ENCODE results near the gene THRB.

THRB gene

DNA sequence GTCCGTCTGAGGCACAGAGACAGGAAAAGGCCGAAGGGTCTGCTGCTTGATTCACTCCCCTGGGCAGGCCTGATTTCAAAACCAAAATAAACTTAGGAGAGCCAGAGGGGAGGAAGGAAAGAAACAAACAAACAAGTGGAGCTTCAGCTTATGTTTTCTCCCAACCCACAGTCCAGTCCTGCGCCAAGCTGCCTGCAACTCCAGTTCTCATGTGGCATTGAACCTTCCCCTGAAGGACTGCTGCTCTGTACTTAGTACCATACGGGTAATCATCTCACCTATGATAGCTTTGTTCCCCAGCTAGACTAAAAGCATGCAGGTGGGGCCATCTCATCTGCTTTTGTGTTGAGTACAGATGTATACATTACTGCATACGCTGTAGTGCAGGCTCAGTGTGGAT lies 236.4 kb downstream of the THRB start:
- no peak for TF ChIP-seq CTCF (IDR thresholded peaks at IDR 0.05; ENCODE audit: low read depth, low read length)
- TF ChIP-seq, protein P1, sequence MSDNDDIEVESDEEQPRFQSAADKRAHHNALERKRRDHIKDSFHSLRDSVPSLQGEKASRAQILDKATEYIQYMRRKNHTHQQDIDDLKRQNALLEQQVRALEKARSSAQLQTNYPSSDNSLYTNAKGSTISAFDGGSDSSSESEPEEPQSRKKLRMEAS (IDR thresholded peaks at IDR 0.05; ENCODE audit: low read depth, low read length): no peak
- no peak for TF ChIP-seq POLR2A (IDR thresholded peaks at IDR 0.05; ENCODE audit: extremely low read depth, insufficient read length)
- TF ChIP-seq MYC (IDR thresholded peaks at IDR 0.05; ENCODE audit: low read depth, low read length): no peak
- H3K4me3 ChIP-seq (ENCODE audit: low read depth, low read length): no peak overlapping the region
- no peak for DNase-seq (ENCODE audit: low read depth)

GRCh38 chr3:24255414-24255813 lies 239.2 kb downstream of the THRB start:
- H3K4me3 ChIP-seq (ENCODE audit: low read depth, low read length): no peak overlapping the region

GRCh38 chr3:24254649-24255048 lies 240.0 kb downstream of the THRB start:
- no peak for DNase-seq (ENCODE audit: low read depth)
- TF ChIP-seq CTCF (IDR thresholded peaks at IDR 0.05; ENCODE audit: low read depth, low read length) (no peak), POLR2A (IDR thresholded peaks at IDR 0.05; ENCODE audit: extremely low read depth, insufficient read length) (no peak), MYC (IDR thresholded peaks at IDR 0.05; ENCODE audit: low read depth, low read length) (no peak)
- TF ChIP-seq, protein P1 (IDR thresholded peaks at IDR 0.05; ENCODE audit: low read depth, low read length): no peak
- H3K4me3 ChIP-seq (ENCODE audit: low read depth, low read length): no peak overlapping the region

More at GRCh38 chr3:24255414-24255813, 239.2 kb downstream of the THRB start:
- TF ChIP-seq CTCF (IDR thresholded peaks at IDR 0.05; ENCODE audit: low read depth, low read length) (no peak), POLR2A (IDR thresholded peaks at IDR 0.05; ENCODE audit: extremely low read depth, insufficient read length) (no peak), MYC (IDR thresholded peaks at IDR 0.05; ENCODE audit: low read depth, low read length) (no peak)
- TF ChIP-seq, protein P1 (IDR thresholded peaks at IDR 0.05; ENCODE audit: low read depth, low read length): no peak
- no peak for DNase-seq (ENCODE audit: low read depth)

GRCh38 chr3:24253336-24253735 lies 241.3 kb downstream of the THRB start:
- no peak for TF ChIP-seq POLR2A (IDR thresholded peaks at IDR 0.05; ENCODE audit: extremely low read depth, insufficient read length)
- TF ChIP-seq MYC (IDR thresholded peaks at IDR 0.05; ENCODE audit: low read depth, low read length): no peak
- TF ChIP-seq, protein P1 (IDR thresholded peaks at IDR 0.05; ENCODE audit: low read depth, low read length): no peak
- TF ChIP-seq CTCF (IDR thresholded peaks at IDR 0.05; ENCODE audit: low read depth, low read length): no peak
- H3K4me3 ChIP-seq (ENCODE audit: low read depth, low read length): no peak overlapping the region
- DNase-seq (ENCODE audit: low read depth): no peak

GRCh38 chr3:24249523-24249922 lies 245.1 kb downstream of the THRB start:
- no peak overlapping the region for H3K4me3 ChIP-seq (ENCODE audit: low read depth, low read length)

GRCh38 chr3:24245056-24245455 lies 249.6 kb downstream of the THRB start:
- DNase-seq (ENCODE audit: low read depth): no peak
- TF ChIP-seq CTCF (IDR thresholded peaks at IDR 0.05; ENCODE audit: low read depth, low read length): no peak
- no peak for TF ChIP-seq POLR2A (IDR thresholded peaks at IDR 0.05; ENCODE audit: extremely low read depth, insufficient read length)
- TF ChIP-seq MYC (IDR thresholded peaks at IDR 0.05; ENCODE audit: low read depth, low read length): no peak
- TF ChIP-seq, protein P1 (IDR thresholded peaks at IDR 0.05; ENCODE audit: low read depth, low read length): no peak
- H3K4me3 ChIP-seq (ENCODE audit: low read depth, low read length): no peak overlapping the region

More at GRCh38 chr3:24249523-24249922, 245.1 kb downstream of the THRB start:
- TF ChIP-seq POLR2A (IDR thresholded peaks at IDR 0.05; ENCODE audit: extremely low read depth, insufficient read length) (no peak), MYC (IDR thresholded peaks at IDR 0.05; ENCODE audit: low read depth, low read length) (no peak)
- TF ChIP-seq, protein P1 (IDR thresholded peaks at IDR 0.05; ENCODE audit: low read depth, low read length): no peak
- DNase-seq (ENCODE audit: low read depth): no peak
